Glutamatergic neuron (in vitro differentiated cells): ENCODE data around the gene FAM83E. TPM values are rescaled to one million over a fixed set of nuclear protein-coding genes. Genes with fewer than 3 reads are reported as not detected.

Experiments
- total RNA-seq: library from RNA; stranded (reverse); fragmentation: NEBNext Ultra II Directional; extraction: Animal tissue kit (Norgen Biotek cat#: 25700); gene quantifications from one replicate; pipeline ENCODE4 v1.2.1, GENCODE V29; 2021; ENCODE audit not compliant: unreplicated experiment

The FAM83E gene
- total RNA-seq, 1 donor from 2014 or later = 1.5 TPM

Other genes starting within 250 kb of the FAM83E start
- 213 TPM for gene KDELR1, start 223.5 kb downstream of the FAM83E start, total RNA-seq
- 21.7 TPM for gene GRIN2D, start 221.4 kb downstream of the FAM83E start, total RNA-seq
- gene GRWD1, start 169.1 kb downstream of the FAM83E start, total RNA-seq = 25.0 TPM
- 1.0 TPM for gene KCNJ14, start 159.5 kb downstream of the FAM83E start, total RNA-seq
- 233 TPM for gene CYTH2, start 145.7 kb downstream of the FAM83E start, total RNA-seq
- 36.3 TPM for gene LMTK3, start 103.2 kb downstream of the FAM83E start, total RNA-seq
- gene SULT2B1, start 62.9 kb downstream of the FAM83E start, total RNA-seq = not detected
- gene SPACA4, start 8.3 kb downstream of the FAM83E start, total RNA-seq = not detected
- gene RPL18, start 4.1 kb upstream of the FAM83E start, total RNA-seq = 1,011 TPM
- 146 TPM for gene SPHK2, start 4.4 kb upstream of the FAM83E start, total RNA-seq
- gene DBP, start 22.3 kb upstream of the FAM83E start, total RNA-seq = 2.9 TPM
- 7.8 TPM for gene CA11, start 31.1 kb upstream of the FAM83E start, total RNA-seq
- gene NTN5, start 57.9 kb upstream of the FAM83E start, total RNA-seq = 1.8 TPM
- gene FUT2, start 80.9 kb upstream of the FAM83E start, total RNA-seq = 0.22 TPM
- gene MAMSTR, start 104.6 kb upstream of the FAM83E start, total RNA-seq = 2.7 TPM
- gene RASIP1, start 125.5 kb upstream of the FAM83E start, total RNA-seq = 6.2 TPM
- gene IZUMO1, start 131.8 kb upstream of the FAM83E start, total RNA-seq = not detected
- 4.4 TPM for gene FUT1, start 137.6 kb upstream of the FAM83E start, total RNA-seq
- gene FGF21, start 140.4 kb upstream of the FAM83E start, total RNA-seq = not detected
- gene BCAT2, start 196.0 kb upstream of the FAM83E start, total RNA-seq = 22.3 TPM
- gene HSD17B14, start 221.4 kb upstream of the FAM83E start, total RNA-seq = 1.0 TPM